Testis (tissue), 2 donors: ENCODE measurements around the gene KBTBD12.

ENCODE experiments used
- CTCF ChIP-seq, 3 experiments: fragments of 450-650 bp in 2 of 3; fragments of 200-600 bp in 1 of 3; sonication (generic) in 1 of 3; IDR thresholded peaks; one replicate each; pipeline ENCODE4 v1.5.1; 2016 to 2019; ENCODE audit warnings: antibody characterized with exemption in 3 of 3, mild to moderate bottlenecking in 2 of 3, moderate library complexity in 1 of 3
- POLR2A ChIP-seq: fragments of 450-650 bp; IDR thresholded peaks from one replicate; pipeline ENCODE4 v1.6.1; 2017; ENCODE audit warnings: antibody characterized with exemption, mild to moderate bottlenecking, moderate library complexity

- no peak for TF ChIP-seq CTCF (IDR thresholded peaks at IDR 0.05)
- TF ChIP-seq POLR2A: no peak
Observed at GRCh38 chr3:128033102-128033501, 118.1 kb downstream of the KBTBD12 start.
